SJCRH30 (cell line): ENCODE results near the gene ZNF160. TPM values are rescaled to one million over a fixed set of nuclear protein-coding genes. Genes with fewer than 3 reads are reported as not detected.
"Not testable (repeated sequence)": the region's sequence is repeated elsewhere in the genome, so short reads cannot be mapped to it uniquely, and the experiment has no call there.

Experiments used
- DNase-seq, 2 experiments: peaks; one replicate each; pipeline ENCODE4 v3.0.0-alpha.2; 2015 to 2020
- H3K27ac ChIP-seq: fragments of 250-450 bp; sonication (Bioruptor Pico); 2 replicates; pipeline ENCODE4 v1.5.1; 2020; ENCODE audit warnings: mild to moderate bottlenecking, moderate library complexity
- H3K27me3 ChIP-seq: fragments of 250-450 bp; sonication (Bioruptor Pico); 2 replicates; pipeline ENCODE4 v1.5.1; 2020; ENCODE audit warnings: mild to moderate bottlenecking, moderate library complexity
- H3K36me3 ChIP-seq: fragments of 250-450 bp; sonication (Bioruptor Pico); 2 replicates; pipeline ENCODE4 v1.5.1; 2020; ENCODE audit warnings: mild to moderate bottlenecking, moderate library complexity
- H3K4me1 ChIP-seq: fragments of 250-450 bp; sonication (Bioruptor Pico); 2 replicates; pipeline ENCODE4 v1.5.1; 2020; ENCODE audit warnings: mild to moderate bottlenecking, moderate library complexity
- H3K4me3 ChIP-seq: fragments of 250-450 bp; sonication (Bioruptor Pico); 2 replicates; pipeline ENCODE4 v1.5.1; 2020; ENCODE audit warnings: mild to moderate bottlenecking, moderate library complexity
- H3K9me3 ChIP-seq: fragments of 250-450 bp; sonication (Bioruptor Pico); replicated peaks from 2 replicates; pipeline ENCODE4 v1.5.1; 2020; ENCODE audit warnings: mild to moderate bottlenecking, moderate library complexity
- total RNA-seq: library from RNA; depleted of rRNA; stranded (reverse); fragments of >200 nt; shearing (Covaris generic); gene quantifications from 2 replicates; pipeline ENCODE4 v1.2.3, GENCODE V29; 2014

The ZNF160 gene
- total RNA-seq, 1 experiment from 2014 or later: 26.9 TPM

GRCh38 chr19:53076984-53077383 is 26.2 kb downstream of the ZNF160 start:
- Histone ChIP-seq H3K27ac (no peak overlapping the region), H3K4me3 (no peak overlapping the region), H3K27me3 (no peaks in the 10 kb centered on the region), H3K36me3 (peaks cover 55% of the 10 kb centered on the region), H3K9me3 (peaks cover 11% of the 10 kb centered on the region), H3K4me1 (no peaks in the 10 kb centered on the region)
- DNase-seq: peak in 1 of 2 experiments; percentile 20

- Histone ChIP-seq H3K4me3 (no peak overlapping the region), H3K4me1 (no peaks in the 10 kb centered on the region), H3K9me3 (peaks cover 35% of the 10 kb centered on the region), H3K27me3 (no peaks in the 10 kb centered on the region), H3K36me3 (peaks cover 78% of the 10 kb centered on the region), H3K27ac (no peak overlapping the region)
- no peak for DNase-seq
Measured at GRCh38 chr19:53068834-53069233, 34.4 kb downstream of the ZNF160 start.

- no peak for DNase-seq
Measured at GRCh38 chr19:53068199-53068598, 35.0 kb downstream of the ZNF160 start.

GRCh38 chr19:53057904-53058580 is 45.2 kb downstream of the ZNF160 start:
- Histone ChIP-seq H3K36me3 (no peaks in the 10 kb centered on the region), H3K4me3 (no peak overlapping the region), H3K9me3 (peaks cover 3% of the 10 kb centered on the region; the same call in 1 of the 2 replicates), H3K4me1 (no peaks in the 10 kb centered on the region), H3K27ac (no peak overlapping the region), H3K27me3 (no peaks in the 10 kb centered on the region)
- no peak for DNase-seq

More at GRCh38 chr19:53068199-53068598, 35.0 kb downstream of the ZNF160 start:
- H3K27me3 ChIP-seq: no peaks in the 10 kb centered on the region
- H3K36me3 ChIP-seq: peaks cover 72% of the 10 kb centered on the region
- H3K27ac ChIP-seq: no peak overlapping the region
- H3K4me3 ChIP-seq: no peak overlapping the region
- no peaks in the 10 kb centered on the region for H3K4me1 ChIP-seq
- peaks cover 35% of the 10 kb centered on the region for H3K9me3 ChIP-seq

GRCh38 chr19:53055117-53055516 is 48.1 kb downstream of the ZNF160 start:
- no peak overlapping the region for H3K27ac ChIP-seq
- H3K27me3 ChIP-seq: no peaks in the 10 kb centered on the region
- no peaks in the 10 kb centered on the region for H3K4me1 ChIP-seq
- no peak overlapping the region for H3K4me3 ChIP-seq
- peaks cover 3% of the 10 kb centered on the region; the same call in 1 of the 2 replicates for H3K9me3 ChIP-seq
- DNase-seq: no peak
- no peaks in the 10 kb centered on the region for H3K36me3 ChIP-seq

- H3K27ac ChIP-seq: no peak overlapping the region
- H3K9me3 ChIP-seq: no peaks in the 10 kb centered on the region
- H3K4me3 ChIP-seq: no peak overlapping the region
- no peaks in the 10 kb centered on the region for H3K4me1 ChIP-seq
- no peaks in the 10 kb centered on the region for H3K36me3 ChIP-seq
- DNase-seq: no peak
- no peaks in the 10 kb centered on the region for H3K27me3 ChIP-seq
Measured at GRCh38 chr19:53047379-53047778, 55.8 kb downstream of the ZNF160 start.

GRCh38 chr19:53045536-53045935 is 57.7 kb downstream of the ZNF160 start:
- H3K9me3 ChIP-seq: no peaks in the 10 kb centered on the region
- no peaks in the 10 kb centered on the region for H3K36me3 ChIP-seq
- H3K27ac ChIP-seq: no peak overlapping the region
- DNase-seq: no peak
- no peak overlapping the region for H3K4me3 ChIP-seq
- no peaks in the 10 kb centered on the region for H3K4me1 ChIP-seq
- H3K27me3 ChIP-seq: no peaks in the 10 kb centered on the region

GRCh38 chr19:53041366-53041765 is 61.9 kb downstream of the ZNF160 start:
- Histone ChIP-seq H3K27ac (no peak overlapping the region), H3K36me3 (no peaks in the 10 kb centered on the region), H3K4me1 (no peaks in the 10 kb centered on the region), H3K4me3 (no peak overlapping the region), H3K9me3 (no peaks in the 10 kb centered on the region), H3K27me3 (no peaks in the 10 kb centered on the region)
- DNase-seq: no peak

GRCh38 chr19:53037101-53038097 is 65.8 kb downstream of the ZNF160 start:
- no peak overlapping the region for H3K27ac ChIP-seq
- H3K4me3 ChIP-seq: peak overlapping the region; percentile 59
- no peaks in the 10 kb centered on the region for H3K4me1 ChIP-seq
- H3K27me3 ChIP-seq: no peaks in the 10 kb centered on the region
- no peaks in the 10 kb centered on the region for H3K36me3 ChIP-seq
- H3K9me3 ChIP-seq: no peaks in the 10 kb centered on the region
- peak; percentile 46 to 49 for DNase-seq

GRCh38 chr19:53034948-53035675 is 68.1 kb downstream of the ZNF160 start:
- no peaks in the 10 kb centered on the region for H3K9me3 ChIP-seq
- no peaks in the 10 kb centered on the region for H3K27me3 ChIP-seq
- no peak overlapping the region for H3K27ac ChIP-seq
- H3K4me1 ChIP-seq: no peaks in the 10 kb centered on the region
- no peak overlapping the region for H3K4me3 ChIP-seq
- DNase-seq: no peak
- H3K36me3 ChIP-seq: no peaks in the 10 kb centered on the region

GRCh38 chr19:53034054-53034453 is 69.2 kb downstream of the ZNF160 start:
- H3K27me3 ChIP-seq: no peaks in the 10 kb centered on the region
- no peak overlapping the region for H3K4me3 ChIP-seq
- DNase-seq: no peak
- no peaks in the 10 kb centered on the region for H3K36me3 ChIP-seq
- no peaks in the 10 kb centered on the region for H3K4me1 ChIP-seq
- H3K9me3 ChIP-seq: no peaks in the 10 kb centered on the region
- no peak overlapping the region for H3K27ac ChIP-seq

- H3K27ac ChIP-seq, H3K4me1 ChIP-seq, H3K27me3 ChIP-seq, H3K4me3 ChIP-seq, H3K36me3 ChIP-seq, H3K9me3 ChIP-seq, DNase-seq: not testable (repeated sequence)
Measured at GRCh38 chr19:53028306-53028705, 74.9 kb downstream of the ZNF160 start.

- H3K9me3 ChIP-seq: no peaks in the 10 kb centered on the region
- DNase-seq: peak in 1 of 2 experiments; percentile 21
- H3K36me3 ChIP-seq: no peaks in the 10 kb centered on the region
- no peak overlapping the region for H3K4me3 ChIP-seq
- H3K4me1 ChIP-seq: no peaks in the 10 kb centered on the region
- no peak overlapping the region for H3K27ac ChIP-seq
- H3K27me3 ChIP-seq: no peaks in the 10 kb centered on the region
Measured at GRCh38 chr19:53019684-53020083, 83.5 kb downstream of the ZNF160 start.
